Kidney (tissue), 14 donors: Measurements from ENCODE around the gene TCF12. TPM values are rescaled to one million over a fixed set of nuclear protein-coding genes. Genes with fewer than 3 reads are reported as not detected.

Experiments
- DNase-seq, 5 donors: peaks; one replicate each; pipeline ENCODE4 v3.0.0-alpha.2; 2013 to 2020
- FAIRE-seq: peaks from 2 replicates; lab custom pipeline; 2012; peaks lifted over from hg19 to GRCh38; lab: Jason Lieb, UNC
- H3K27ac ChIP-seq, 2 donors: one replicate each; pipeline ENCODE4 v1.7.0; 2013; ENCODE audit warnings: low read depth in 2 of 2, low read length in 2 of 2, inconsistent platforms in 1 of 2
- H3K27me3 ChIP-seq: one replicate; pipeline ENCODE4 v1.7.1; 2013; ENCODE audit warnings: low read length, inconsistent platforms; ENCODE audit not compliant: control insufficient read depth, insufficient read depth
- H3K36me3 ChIP-seq, 3 donors: one replicate each; pipeline versions ENCODE4 v1.7.0 to v1.7.1; 2013; ENCODE audit warnings: low read length in 3 of 3, control low read depth in 1 of 3, inconsistent platforms in 1 of 3; ENCODE audit not compliant: insufficient read depth in 3 of 3, control insufficient read depth in 2 of 3
- H3K4me1 ChIP-seq, 3 donors: one replicate each; pipeline versions ENCODE4 v1.7.0 to v1.7.1; 2013; ENCODE audit warnings: low read length in 3 of 3, inconsistent platforms in 1 of 3, low read depth in 1 of 3; ENCODE audit not compliant: control insufficient read depth in 2 of 3, insufficient read depth in 2 of 3
- H3K4me3 ChIP-seq, 3 donors: one replicate each; pipeline versions ENCODE4 v1.7.0 to v1.8.1; 2013; ENCODE audit warnings: low read length in 3 of 3, control low read depth in 1 of 3, inconsistent platforms in 1 of 3
- H3K9ac ChIP-seq, 3 donors: one replicate each; pipeline versions ENCODE4 v1.7.0 to v1.7.1; 2013; ENCODE audit warnings: low read length in 3 of 3, control low read depth in 1 of 3, inconsistent platforms in 1 of 3
- H3K9me3 ChIP-seq, 3 donors: one replicate each; pipeline versions ENCODE4 v1.7.0 to v1.7.1; 2013; ENCODE audit warnings: low read length in 3 of 3, control low read depth in 1 of 3, inconsistent platforms in 1 of 3; ENCODE audit not compliant: control insufficient read depth in 2 of 3, insufficient read depth in 1 of 3
- intact Hi-C: fragments of 100-400 bp; cut with DNase I; formaldehyde crosslinking; loops from one replicate; pipeline ENCODE4 v1.11.1; 2022
- polyA plus RNA-seq: library from polyadenylated mRNA; stranded (reverse); fragments of 350-450 nt; fragmentation: Illumina TruSeq; extraction: RNeasy Lipid Tissue Mini Kit (QIAGEN cat#74804); gene quantifications from one replicate; pipeline ENCODE4 v1.2.3, GENCODE V29; 2014; ENCODE audit warnings: low read depth, low replicate concordance; ENCODE audit not compliant: insufficient read depth
- total RNA-seq: library from RNA; stranded (reverse); fragmentation: NEBNext Ultra II Directional; extraction: Animal tissue kit (Norgen Biotek cat#: 25700); gene quantifications from one replicate; pipeline ENCODE4 v1.2.1, GENCODE V29; 2021
- TF ChIP-seq, protein P1 (sequence below): IDR thresholded peaks from 3 replicates; pipeline ENCODE4 v1.5.1; 2012; ENCODE audit warnings: mild to moderate bottlenecking, moderate library complexity, borderline replicate concordance; ENCODE audit not compliant: insufficient read depth; ENCODE audit errors: extremely low read depth
- donor health status: control.
- donor health status: control.
- donor health status: control.
- donor health status: control.
- donor health status: control.
- donor health status: DM: yes; HTN: yes; CAD: no.
- donor health status: Normal renal cell carcinoma (clear cell type).

The TCF12 gene
- total and polyA plus RNA-seq, 2 donors from 2014 or later, result 16.3 to 116 TPM

DNA sequence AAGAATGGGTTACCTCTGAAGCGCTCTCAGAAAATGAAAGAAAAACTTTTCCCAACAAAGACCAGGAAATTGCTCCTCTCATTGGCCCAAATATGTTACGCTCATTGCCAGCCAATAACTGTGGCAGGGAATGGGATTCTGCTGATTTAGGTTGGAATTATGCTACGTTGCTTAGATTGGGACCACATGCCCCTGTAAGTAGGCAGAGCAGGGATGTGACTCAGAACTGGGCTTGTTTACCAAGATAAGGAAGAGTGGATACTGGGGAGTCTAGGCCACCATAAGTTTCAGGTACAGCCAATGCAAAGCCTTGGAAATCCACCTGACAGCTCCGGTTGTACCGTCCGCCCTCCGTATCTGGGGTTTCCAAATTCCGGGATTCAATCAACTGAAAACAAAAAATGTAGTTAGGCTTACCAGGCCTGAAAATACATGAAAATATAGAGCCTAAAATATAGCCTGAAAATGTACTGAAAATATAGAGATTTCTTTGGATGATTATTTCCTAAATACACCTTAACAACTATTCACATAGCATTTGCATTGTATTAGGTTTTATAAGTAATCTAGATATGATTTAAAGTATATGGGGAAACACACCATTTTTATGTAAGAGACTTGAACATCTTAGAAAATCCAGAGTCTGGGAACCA lies 1.5 kb upstream of the TCF12 start:
- Histone ChIP-seq H3K27me3 (no peaks in the 10 kb centered on the region), H3K4me3 (peak overlapping the region in 2 of 3 donors; percentile 72 to 93), H3K4me1 (peaks cover 0 to 12% (median 0%) of the 10 kb centered on the region in 3 donors), H3K9ac (peak overlapping the region in 1 of 3 donors; percentile 82), H3K27ac (no peak overlapping the region), H3K36me3 (no peaks in the 10 kb centered on the region), H3K9me3 (no peaks in the 10 kb centered on the region)
- intact Hi-C loops, result no loop called here
- FAIRE-seq (no peak), DNase-seq (no peak)
- TF ChIP-seq, protein P1, sequence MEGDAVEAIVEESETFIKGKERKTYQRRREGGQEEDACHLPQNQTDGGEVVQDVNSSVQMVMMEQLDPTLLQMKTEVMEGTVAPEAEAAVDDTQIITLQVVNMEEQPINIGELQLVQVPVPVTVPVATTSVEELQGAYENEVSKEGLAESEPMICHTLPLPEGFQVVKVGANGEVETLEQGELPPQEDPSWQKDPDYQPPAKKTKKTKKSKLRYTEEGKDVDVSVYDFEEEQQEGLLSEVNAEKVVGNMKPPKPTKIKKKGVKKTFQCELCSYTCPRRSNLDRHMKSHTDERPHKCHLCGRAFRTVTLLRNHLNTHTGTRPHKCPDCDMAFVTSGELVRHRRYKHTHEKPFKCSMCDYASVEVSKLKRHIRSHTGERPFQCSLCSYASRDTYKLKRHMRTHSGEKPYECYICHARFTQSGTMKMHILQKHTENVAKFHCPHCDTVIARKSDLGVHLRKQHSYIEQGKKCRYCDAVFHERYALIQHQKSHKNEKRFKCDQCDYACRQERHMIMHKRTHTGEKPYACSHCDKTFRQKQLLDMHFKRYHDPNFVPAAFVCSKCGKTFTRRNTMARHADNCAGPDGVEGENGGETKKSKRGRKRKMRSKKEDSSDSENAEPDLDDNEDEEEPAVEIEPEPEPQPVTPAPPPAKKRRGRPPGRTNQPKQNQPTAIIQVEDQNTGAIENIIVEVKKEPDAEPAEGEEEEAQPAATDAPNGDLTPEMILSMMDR, result no peak

DNA sequence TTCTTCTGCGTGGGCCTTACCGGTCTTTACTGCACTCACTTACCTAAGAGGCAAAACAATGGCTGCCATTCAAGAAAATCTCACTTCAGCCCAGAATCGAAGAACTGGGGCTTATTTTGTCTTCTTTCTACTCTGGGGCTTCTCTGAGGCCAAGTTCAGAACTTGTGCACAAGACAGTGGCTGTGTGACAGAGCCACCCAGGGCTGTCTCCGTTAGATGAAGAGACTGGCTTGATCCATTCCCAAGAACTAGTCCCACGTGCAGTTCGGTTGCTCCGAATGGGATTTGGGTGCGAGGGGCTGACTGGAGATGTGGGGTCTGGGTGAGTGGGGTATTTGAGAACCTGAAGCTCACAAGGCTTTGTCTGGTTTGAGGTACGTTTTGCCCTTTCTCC lies 795 bp upstream of the TCF12 start:
- Histone ChIP-seq H3K27ac (peak overlapping the region; percentile 94 to 95), H3K4me3 (peak overlapping the region; percentile 72 to 93 (median 77)), H3K9me3 (no peaks in the 10 kb centered on the region), H3K9ac (peak overlapping the region; percentile 41 to 82 (median 80)), H3K36me3 (no peaks in the 10 kb centered on the region), H3K27me3 (no peaks in the 10 kb centered on the region), H3K4me1 (peaks cover 0 to 12% (median 0%) of the 10 kb centered on the region in 3 donors)
- FAIRE-seq (no peak), DNase-seq (no peak)
- intact Hi-C loops, result no loop called here
- TF ChIP-seq, protein P1, result no peak

DNA sequence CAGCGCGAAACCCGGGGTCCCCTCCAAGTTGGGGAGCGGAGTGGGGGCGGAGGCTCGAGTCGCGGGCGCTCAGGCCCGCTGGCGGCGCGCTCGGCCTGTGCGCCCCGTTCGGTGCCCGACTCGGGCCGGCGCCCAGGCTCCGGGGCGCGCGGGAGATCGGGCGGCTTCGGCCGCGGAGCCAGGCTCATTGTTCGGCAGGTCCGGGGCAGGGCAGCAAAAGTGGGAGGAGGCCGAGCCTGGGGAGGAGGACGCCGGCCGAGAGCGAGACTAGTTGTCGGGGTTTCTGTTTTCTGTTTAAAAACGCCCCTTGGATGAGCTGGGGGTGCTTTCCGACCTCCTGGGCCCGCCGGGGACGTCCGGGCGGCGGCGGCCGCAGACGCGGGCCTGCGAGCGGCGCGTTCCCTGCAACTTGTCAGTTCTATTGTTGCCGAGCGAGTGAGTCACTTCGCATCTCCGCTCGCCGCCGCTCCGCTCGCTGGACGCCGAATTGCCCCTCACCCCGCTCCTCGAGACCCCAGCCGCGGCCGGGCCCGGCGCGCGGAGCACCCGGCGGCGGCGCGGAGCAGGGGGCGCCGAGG lies 676 bp downstream of the TCF12 start:
- peak overlapping the region; percentile 55 to 93 (median 72) for H3K4me3 ChIP-seq
- H3K36me3 ChIP-seq, result no peaks in the 10 kb centered on the region
- TF ChIP-seq, protein P1, result no peak
- H3K9me3 ChIP-seq, result no peaks in the 10 kb centered on the region
- H3K9ac ChIP-seq, result peak overlapping the region in 2 of 3 donors; percentile 76 to 77
- DNase-seq (peak; percentile 58 to 85 (median 70)), FAIRE-seq (no peak)
- H3K4me1 ChIP-seq, result peaks cover 0 to 14% (median 0%) of the 10 kb centered on the region in 3 donors
- H3K27me3 ChIP-seq, result no peaks in the 10 kb centered on the region
- H3K27ac ChIP-seq, result peak overlapping the region; percentile 94 to 95
- intact Hi-C loops, result no loop called here
